Hepatocyte (in vitro differentiated cells): ENCODE results near the gene PLS1. TPM values are rescaled to one million over a fixed set of nuclear protein-coding genes. Genes with fewer than 3 reads are reported as not detected.

ENCODE experiments used
- DNase-seq: peaks from one replicate; pipeline ENCODE4 v3.0.0-alpha.2; 2016; ENCODE audit warnings: low spot score
- H2AFZ ChIP-seq: fragments of 200-600 bp; sonication (generic); 2 replicates; pipeline ENCODE4 v1.6.0; 2016; ENCODE audit warnings: antibody characterized with exemption, mild to moderate bottlenecking
- H3K27ac ChIP-seq: fragments of 200-600 bp; sonication (generic); 2 replicates; pipeline ENCODE4 v1.5.1; 2016; ENCODE audit warnings: mild to moderate bottlenecking
- H3K27me3 ChIP-seq: fragments of 200-600 bp; sonication (generic); 2 replicates; pipeline ENCODE4 v1.6.1; 2016
- H3K36me3 ChIP-seq: fragments of 200-600 bp; sonication (generic); replicated peaks from 2 replicates; pipeline ENCODE4 v1.5.1; 2016; ENCODE audit warnings: low read depth; ENCODE audit not compliant: insufficient read depth
- H3K4me1 ChIP-seq: fragments of 200-600 bp; sonication (generic); 2 replicates; pipeline ENCODE4 v1.5.1; 2016; ENCODE audit warnings: mild to moderate bottlenecking, moderate library complexity; ENCODE audit not compliant: insufficient read depth
- H3K4me2 ChIP-seq: fragments of 200-600 bp; sonication (generic); 2 replicates; pipeline ENCODE4 v1.6.0; 2016
- H3K4me3 ChIP-seq: fragments of 200-600 bp; sonication (generic); 2 replicates; pipeline ENCODE4 v1.5.1; 2016; ENCODE audit warnings: mild to moderate bottlenecking
- H3K79me2 ChIP-seq: fragments of 200-600 bp; sonication (generic); 2 replicates; pipeline ENCODE4 v1.6.0; 2017; ENCODE audit warnings: mild to moderate bottlenecking
- H3K9me2 ChIP-seq: fragments of 200-600 bp; sonication (generic); replicated peaks from 2 replicates; pipeline ENCODE4 v1.6.0; 2017; ENCODE audit warnings: mild to moderate bottlenecking; ENCODE audit not compliant: insufficient read depth
- H3K9me3 ChIP-seq: fragments of 200-600 bp; sonication (generic); 2 replicates; pipeline ENCODE4 v1.5.1; 2016; ENCODE audit warnings: low read depth, mild to moderate bottlenecking
- H4K20me1 ChIP-seq: fragments of 200-600 bp; sonication (generic); 2 replicates; pipeline ENCODE4 v1.6.0; 2016; ENCODE audit warnings: mild to moderate bottlenecking; ENCODE audit not compliant: insufficient read depth, poor library complexity, severe bottlenecking
- EZH2 ChIP-seq: fragments of 200-600 bp; sonication (generic); IDR thresholded peaks from 2 replicates; pipeline ENCODE4 v1.6.1; 2016; ENCODE audit warnings: antibody characterized with exemption, mild to moderate bottlenecking, borderline replicate concordance
- EZH2phosphoT487 ChIP-seq: fragments of 200-600 bp; sonication (generic); IDR thresholded peaks from one replicate; pipeline ENCODE4 v1.6.1; 2018; ENCODE audit warnings: antibody characterized with exemption, mild to moderate bottlenecking, low read depth, moderate library complexity; ENCODE audit not compliant: unreplicated experiment, severe bottlenecking
- WGBS: methylation state at CpG from one replicate; pipeline ENCODE4 v1.1.6; 2016; ENCODE audit warnings: low lambda C conversion rate; ENCODE audit errors: missing lambda C conversion rate; 5-methylcytosine and 5-hydroxymethylcytosine counted together
- polyA plus RNA-seq: library from polyadenylated mRNA; unstranded; fragments of >200 nt; fragmentation: Nextera tagmentation; extraction: Ambion mirVana; gene quantifications from 2 replicates; pipeline ENCODE4 v1.2.1, GENCODE V29; 2016
- total RNA-seq: library from RNA; depleted of rRNA; stranded (reverse); fragments of >200 nt; gene quantifications from 2 replicates; pipeline ENCODE4 v1.2.3, GENCODE V29; 2014
- TF ChIP-seq, protein P1 (sequence below): fragments of 200-600 bp; sonication (generic); IDR thresholded peaks from 2 replicates; pipeline ENCODE4 v1.5.1; 2016; ENCODE audit warnings: antibody characterized with exemption, mild to moderate bottlenecking; ENCODE audit not compliant: poor library complexity

PLS1 gene
- total and polyA plus RNA-seq, 2 experiments from 2014 or later, result 9.7 to 22.8 TPM

DNA sequence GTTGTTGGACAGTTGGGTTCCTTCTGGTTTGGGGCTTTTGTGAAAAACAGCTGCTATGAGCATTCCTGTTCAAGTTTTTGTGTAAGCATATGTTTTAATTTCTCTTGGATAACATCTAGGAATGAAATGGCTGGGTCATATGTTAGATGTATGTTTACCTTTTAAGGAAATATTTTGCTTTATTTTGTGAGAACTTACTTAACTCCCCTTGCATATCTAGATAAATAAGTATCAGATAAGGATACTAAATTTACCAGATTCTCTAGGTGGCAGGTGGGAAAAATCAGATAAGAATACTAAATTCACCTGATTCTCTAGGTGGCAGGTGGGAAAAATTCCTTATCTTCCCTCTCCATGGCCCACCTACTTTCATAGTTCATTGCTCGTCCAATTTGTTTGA, 1.1 kb upstream of the PLS1 start:
- no peaks in the 10 kb centered on the region for H3K36me3 ChIP-seq
- H3K9me3 ChIP-seq, result no peaks in the 10 kb centered on the region
- H3K27ac ChIP-seq, result peak overlapping the region; percentile 93
- peaks cover 14% of the 10 kb centered on the region for H3K79me2 ChIP-seq
- no peak overlapping the region for H3K4me3 ChIP-seq
- no peaks in the 10 kb centered on the region for H3K4me1 ChIP-seq
- TF ChIP-seq, protein P1, sequence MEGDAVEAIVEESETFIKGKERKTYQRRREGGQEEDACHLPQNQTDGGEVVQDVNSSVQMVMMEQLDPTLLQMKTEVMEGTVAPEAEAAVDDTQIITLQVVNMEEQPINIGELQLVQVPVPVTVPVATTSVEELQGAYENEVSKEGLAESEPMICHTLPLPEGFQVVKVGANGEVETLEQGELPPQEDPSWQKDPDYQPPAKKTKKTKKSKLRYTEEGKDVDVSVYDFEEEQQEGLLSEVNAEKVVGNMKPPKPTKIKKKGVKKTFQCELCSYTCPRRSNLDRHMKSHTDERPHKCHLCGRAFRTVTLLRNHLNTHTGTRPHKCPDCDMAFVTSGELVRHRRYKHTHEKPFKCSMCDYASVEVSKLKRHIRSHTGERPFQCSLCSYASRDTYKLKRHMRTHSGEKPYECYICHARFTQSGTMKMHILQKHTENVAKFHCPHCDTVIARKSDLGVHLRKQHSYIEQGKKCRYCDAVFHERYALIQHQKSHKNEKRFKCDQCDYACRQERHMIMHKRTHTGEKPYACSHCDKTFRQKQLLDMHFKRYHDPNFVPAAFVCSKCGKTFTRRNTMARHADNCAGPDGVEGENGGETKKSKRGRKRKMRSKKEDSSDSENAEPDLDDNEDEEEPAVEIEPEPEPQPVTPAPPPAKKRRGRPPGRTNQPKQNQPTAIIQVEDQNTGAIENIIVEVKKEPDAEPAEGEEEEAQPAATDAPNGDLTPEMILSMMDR, result no peak
- TF ChIP-seq EZH2phosphoT487, result no peak
- TF ChIP-seq EZH2, result no peak
- H4K20me1 ChIP-seq, result no peaks in the 10 kb centered on the region
- 23% methylated on average over 1 of the region's 1 CpG for WGBS
- no peaks in the 10 kb centered on the region for H3K27me3 ChIP-seq
- no peaks in the 10 kb centered on the region for H3K9me2 ChIP-seq
- peak overlapping the region; percentile 82 for H3K4me2 ChIP-seq
- no peak for DNase-seq
- peak overlapping the region; percentile 77 for H2AFZ ChIP-seq

DNA sequence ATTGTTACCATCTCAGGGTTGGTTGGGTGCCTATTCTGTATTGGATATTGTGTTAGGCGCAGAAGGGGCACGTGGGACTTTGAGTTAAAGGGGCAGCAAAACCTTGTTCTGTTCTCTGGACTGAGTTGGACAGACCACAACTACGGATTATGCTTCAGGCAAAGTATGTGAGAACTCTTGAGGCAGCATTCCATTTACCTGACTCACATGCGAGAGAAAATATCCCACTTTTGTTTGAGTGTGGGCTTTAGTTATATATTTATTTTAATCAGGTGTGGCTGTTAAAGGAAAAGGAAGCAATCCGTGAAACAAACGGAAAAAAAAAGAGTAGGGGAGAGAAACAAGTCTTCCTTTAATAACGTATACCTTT, 627 bp upstream of the PLS1 start:
- H3K4me1 ChIP-seq, result no peaks in the 10 kb centered on the region
- peak; percentile 67 for DNase-seq
- H2AFZ ChIP-seq, result peak overlapping the region; percentile 77
- H3K27ac ChIP-seq, result peak overlapping the region; percentile 93
- no peaks in the 10 kb centered on the region for H3K27me3 ChIP-seq
- peak overlapping the region; percentile 82 for H3K4me2 ChIP-seq
- peaks cover 18% of the 10 kb centered on the region for H3K79me2 ChIP-seq
- no peaks in the 10 kb centered on the region for H4K20me1 ChIP-seq
- no peaks in the 10 kb centered on the region for H3K9me2 ChIP-seq
- H3K36me3 ChIP-seq, result no peaks in the 10 kb centered on the region
- no peak for TF ChIP-seq EZH2phosphoT487
- TF ChIP-seq, protein P1, result no peak
- TF ChIP-seq EZH2, result no peak
- H3K4me3 ChIP-seq, result peak overlapping the region; percentile 68
- H3K9me3 ChIP-seq, result no peaks in the 10 kb centered on the region
- WGBS, result 7% methylated on average over 7 of the region's 7 CpGs

DNA sequence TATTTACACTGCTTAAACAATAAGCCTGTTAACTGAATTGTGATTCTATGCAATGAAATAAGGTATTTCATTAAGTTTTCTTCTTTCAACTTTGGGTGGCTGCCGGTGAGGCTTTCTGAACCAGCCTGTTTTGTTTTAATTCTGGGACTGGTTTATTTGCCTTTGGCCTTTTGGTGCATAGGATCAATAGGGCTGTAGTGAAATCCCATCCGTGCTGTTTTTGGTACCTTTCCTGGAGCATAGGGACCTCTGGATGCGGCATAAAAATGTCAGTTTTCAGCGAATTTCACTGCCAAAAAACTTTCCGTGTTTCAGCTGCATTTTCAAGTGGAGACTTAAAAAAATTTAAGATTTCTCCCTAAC, 514 bp downstream of the PLS1 start:
- Histone ChIP-seq H3K4me1 (no peaks in the 10 kb centered on the region), H3K4me3 (peak overlapping the region; percentile 68), H3K9me3 (no peaks in the 10 kb centered on the region), H4K20me1 (no peaks in the 10 kb centered on the region), H3K4me2 (peak overlapping the region; percentile 82), H3K9me2 (no peaks in the 10 kb centered on the region), H3K36me3 (no peaks in the 10 kb centered on the region), H3K27me3 (no peaks in the 10 kb centered on the region), H2AFZ (peak overlapping the region; percentile 77), H3K27ac (peak overlapping the region; percentile 47), H3K79me2 (peaks cover 18% of the 10 kb centered on the region)
- 10% methylated on average over 5 of the region's 5 CpGs for WGBS
- no peak for DNase-seq
- TF ChIP-seq EZH2phosphoT487, result no peak
- no peak for TF ChIP-seq EZH2
- TF ChIP-seq, protein P1, result no peak

GRCh38 chr3:142597906-142598305, 1.7 kb downstream of the PLS1 start:
- Histone ChIP-seq H3K4me2 (peak overlapping the region; percentile 82), H2AFZ (no peak overlapping the region), H3K4me3 (no peak overlapping the region), H3K4me1 (no peaks in the 10 kb centered on the region), H3K79me2 (peaks cover 18% of the 10 kb centered on the region), H3K27me3 (no peaks in the 10 kb centered on the region), H4K20me1 (no peaks in the 10 kb centered on the region), H3K9me2 (no peaks in the 10 kb centered on the region), H3K27ac (no peak overlapping the region), H3K9me3 (no peaks in the 10 kb centered on the region), H3K36me3 (no peaks in the 10 kb centered on the region)
- 69% methylated on average over 3 of the region's 3 CpGs for WGBS
- no peak for TF ChIP-seq EZH2phosphoT487
- TF ChIP-seq, protein P1, result no peak
- no peak for TF ChIP-seq EZH2
- DNase-seq, result no peak
